Neural crest cell (in vitro differentiated cells): ENCODE results near the gene SNX19. TPM values are rescaled to one million over a fixed set of nuclear protein-coding genes. Genes with fewer than 3 reads are reported as not detected.

Experiments used
- DNase-seq: peaks from one replicate; pipeline ENCODE4 v3.0.0; 2021; ENCODE audit warnings: low read depth, mixed read lengths, low spot score
- H3K27ac Mint-ChIP-seq: one replicate; pipeline ENCODE4 v1.8.0; 2021; ENCODE audit warnings: mild to moderate bottlenecking, mixed read lengths; ENCODE audit not compliant: unreplicated experiment
- H3K27me3 Mint-ChIP-seq: 2 replicates; pipeline ENCODE4 v1.8.0; 2021; ENCODE audit warnings: low read depth, mild to moderate bottlenecking, mixed read lengths
- H3K36me3 Mint-ChIP-seq: 2 replicates; pipeline ENCODE4 v1.8.0; 2021; ENCODE audit warnings: low read depth, mild to moderate bottlenecking, mixed read lengths
- H3K4me1 Mint-ChIP-seq: 2 replicates; pipeline ENCODE4 v1.8.0; 2021; ENCODE audit warnings: mixed read lengths
- H3K4me3 Mint-ChIP-seq: one replicate; pipeline ENCODE4 v1.8.0; 2021; ENCODE audit warnings: mild to moderate bottlenecking, mixed read lengths
- H3K9me3 Mint-ChIP-seq: 2 replicates; pipeline ENCODE4 v1.8.0; 2021; ENCODE audit warnings: mixed read lengths
- CTCF ChIP-seq: fragments of 200-600 bp; sonication (generic); conservative IDR thresholded peaks from 2 replicates; pipeline ENCODE4 v1.5.0; 2021; ENCODE audit warnings: antibody characterized with exemption, mild to moderate bottlenecking
- total RNA-seq: library from RNA; stranded (reverse); gene quantifications from 2 replicates; pipeline ENCODE4 v1.2.1, GENCODE V29; 2021

Gene SNX19
- total RNA-seq, 1 donor from 2014 or later: 45.0 TPM

DNA sequence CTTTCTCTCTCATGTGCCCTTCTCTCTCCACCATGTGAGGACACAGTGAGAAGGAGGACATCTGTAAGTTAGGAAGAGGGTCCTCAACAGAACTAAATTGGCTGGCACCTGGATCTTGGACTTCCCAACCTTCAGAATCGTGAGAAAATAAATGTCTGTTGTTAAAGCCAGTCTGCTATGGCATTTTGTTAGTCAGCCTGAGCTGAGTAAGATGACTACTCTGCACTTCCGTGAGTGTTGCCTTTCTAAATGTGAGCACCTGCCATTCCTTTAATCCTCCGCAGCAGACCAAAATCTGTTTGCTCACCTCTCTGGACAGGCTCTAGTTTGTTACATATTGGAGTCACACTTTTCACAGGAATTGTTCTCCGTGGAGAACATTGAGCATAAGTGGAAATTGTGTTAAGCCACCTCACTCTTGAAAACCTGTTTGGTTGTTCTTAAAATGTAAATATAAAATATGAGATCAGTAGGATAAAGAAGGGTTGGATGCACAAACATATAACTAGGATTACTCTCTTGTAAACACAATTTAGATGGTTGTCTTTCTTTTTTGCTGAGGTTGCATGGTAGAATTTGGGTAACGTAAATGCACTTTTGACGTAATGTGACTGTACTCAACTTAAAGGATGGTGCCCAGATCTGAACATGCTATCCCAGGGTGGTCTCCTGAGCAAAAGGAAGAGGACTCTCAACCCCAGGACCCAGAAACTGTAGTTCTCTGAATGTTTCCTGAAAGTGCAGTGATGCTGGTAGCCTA lies 65.9 kb downstream of the SNX19 start:
- H3K27ac Mint-ChIP-seq: no peak overlapping the region
- H3K9me3 Mint-ChIP-seq: peaks cover 4% of the 10 kb centered on the region
- no peak for DNase-seq
- peaks cover 18% of the 10 kb centered on the region for H3K4me1 Mint-ChIP-seq
- H3K27me3 Mint-ChIP-seq: no peaks in the 10 kb centered on the region
- H3K36me3 Mint-ChIP-seq: no peaks in the 10 kb centered on the region
- no peak for TF ChIP-seq CTCF
- no peak overlapping the region for H3K4me3 Mint-ChIP-seq

DNA sequence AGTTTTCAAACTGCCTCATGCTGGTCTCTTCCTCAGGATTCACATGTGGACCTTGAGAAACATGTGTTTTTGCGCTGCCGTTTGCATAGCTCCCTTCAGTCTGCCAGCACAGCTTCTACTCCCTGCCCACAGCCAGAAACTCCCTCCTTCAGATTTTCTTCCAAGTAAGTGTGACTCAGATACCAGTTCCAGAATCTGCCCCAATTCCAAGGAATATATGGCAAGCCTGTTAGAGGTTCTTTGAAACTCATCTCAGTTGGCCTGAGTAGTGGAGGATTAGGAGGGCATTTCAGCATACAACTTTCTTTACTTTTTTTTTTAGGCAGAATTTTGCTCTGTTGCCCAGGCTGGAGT lies 67.1 kb downstream of the SNX19 start:
- peaks cover 4% of the 10 kb centered on the region for H3K9me3 Mint-ChIP-seq
- H3K4me1 Mint-ChIP-seq: peaks cover 18% of the 10 kb centered on the region
- H3K27me3 Mint-ChIP-seq: no peaks in the 10 kb centered on the region
- no peak for TF ChIP-seq CTCF
- H3K27ac Mint-ChIP-seq: no peak overlapping the region
- DNase-seq: no peak
- no peak overlapping the region for H3K4me3 Mint-ChIP-seq
- no peaks in the 10 kb centered on the region for H3K36me3 Mint-ChIP-seq

GRCh38 chr11:130848361-130849214 lies 67.7 kb downstream of the SNX19 start:
- Mint-ChIP-seq H3K36me3 (no peaks in the 10 kb centered on the region), H3K4me3 (no peak overlapping the region), H3K27ac (no peak overlapping the region), H3K27me3 (no peaks in the 10 kb centered on the region), H3K4me1 (peaks cover 18% of the 10 kb centered on the region), H3K9me3 (peaks cover 4% of the 10 kb centered on the region)
- TF ChIP-seq CTCF: no peak
- DNase-seq: no peak

- Mint-ChIP-seq H3K27ac (no peak overlapping the region), H3K4me3 (no peak overlapping the region), H3K36me3 (no peaks in the 10 kb centered on the region), H3K4me1 (peaks cover 20% of the 10 kb centered on the region), H3K27me3 (no peaks in the 10 kb centered on the region), H3K9me3 (peaks cover 4% of the 10 kb centered on the region)
- DNase-seq: no peak
- TF ChIP-seq CTCF: no peak
These were observed 68.8 kb downstream of the SNX19 start for GRCh38 chr11:130847517-130847916.

- Mint-ChIP-seq H3K9me3 (peaks cover 4% of the 10 kb centered on the region), H3K4me3 (peak overlapping the region; percentile 50), H3K4me1 (peaks cover 29% of the 10 kb centered on the region), H3K27me3 (no peaks in the 10 kb centered on the region), H3K27ac (no peak overlapping the region), H3K36me3 (no peaks in the 10 kb centered on the region)
- TF ChIP-seq CTCF: no peak
- no peak for DNase-seq
These were observed 69.7 kb downstream of the SNX19 start for GRCh38 chr11:130846606-130847005.
